Epithelial cell of proximal tubule (primary cell): ENCODE measurements around the gene HIVEP1. TPM values are rescaled to one million over a fixed set of nuclear protein-coding genes. Genes with fewer than 3 reads are reported as not detected.
A peak's percentile ranks its signal among the peaks of the same experiment; 100 is the strongest.

Source experiments
- DNase-seq: peaks from one replicate; pipeline ENCODE4 v3.0.0-alpha.2; 2011; ENCODE audit warnings: low read depth
- H3K4me3 ChIP-seq: 2 replicates; pipeline ENCODE4 v1.5.1; 2011; ENCODE audit warnings: low read depth, mild to moderate bottlenecking, low read length
- CTCF ChIP-seq: conservative IDR thresholded peaks from 2 replicates; pipeline ENCODE4 v1.5.1; 2012; ENCODE audit warnings: low read depth, mild to moderate bottlenecking, low read length
- total RNA-seq: library from RNA; depleted of rRNA; stranded (reverse); fragments of >200 nt; gene quantifications from 2 replicates; pipeline ENCODE4 v1.2.3, GENCODE V29; 2015

Gene HIVEP1
- total RNA-seq, 1 donor from 2014 or later: 14.2 TPM

DNA sequence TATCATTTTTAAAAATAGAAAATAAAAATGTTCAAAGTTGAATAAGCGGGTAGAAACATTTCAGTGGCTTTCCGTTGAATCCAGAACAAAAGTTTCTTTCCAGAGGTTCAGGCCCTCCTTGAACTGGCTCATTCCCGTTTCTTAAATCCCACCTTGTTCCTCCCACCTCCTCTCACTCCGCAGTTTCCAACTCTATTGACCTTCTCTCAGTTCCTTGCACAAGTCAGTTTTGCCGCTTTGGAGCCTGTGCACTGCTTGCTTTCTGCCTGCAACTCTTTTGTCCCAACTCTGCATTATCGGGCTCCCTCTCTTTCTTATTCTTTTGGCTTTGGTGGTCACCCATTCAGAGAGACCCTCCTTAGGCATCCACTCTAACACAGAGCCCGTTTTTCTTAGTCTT, 178.1 kb downstream of the HIVEP1 start:
- TF ChIP-seq CTCF: no peak
- no peak for DNase-seq
- H3K4me3 ChIP-seq: no peak overlapping the region

- TF ChIP-seq CTCF: no peak
- H3K4me3 ChIP-seq: no peak overlapping the region
- DNase-seq: no peak
Measured at GRCh38 chr6:12196326-12196936, 184.3 kb downstream of the HIVEP1 start.

DNA sequence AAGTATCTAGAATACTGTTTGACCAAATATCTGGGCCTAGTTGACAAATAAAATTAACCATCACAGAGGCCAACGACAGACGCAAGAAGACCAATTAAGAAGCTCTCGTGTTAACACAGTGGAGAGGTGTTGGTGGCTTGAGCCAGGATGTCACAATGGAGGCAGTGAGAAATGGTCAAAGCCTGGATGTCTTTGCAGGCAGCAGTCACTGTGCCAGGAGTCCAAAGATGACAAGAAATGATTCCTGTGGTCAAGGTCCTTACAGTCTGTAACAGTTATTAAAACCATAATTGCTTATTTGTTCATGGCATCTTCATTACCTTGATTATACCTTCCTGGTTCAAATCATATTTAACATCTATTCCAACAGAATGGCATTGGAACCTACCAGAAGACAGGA, 186.7 kb downstream of the HIVEP1 start:
- DNase-seq: no peak
- no peak for TF ChIP-seq CTCF
- no peak overlapping the region for H3K4me3 ChIP-seq

DNA sequence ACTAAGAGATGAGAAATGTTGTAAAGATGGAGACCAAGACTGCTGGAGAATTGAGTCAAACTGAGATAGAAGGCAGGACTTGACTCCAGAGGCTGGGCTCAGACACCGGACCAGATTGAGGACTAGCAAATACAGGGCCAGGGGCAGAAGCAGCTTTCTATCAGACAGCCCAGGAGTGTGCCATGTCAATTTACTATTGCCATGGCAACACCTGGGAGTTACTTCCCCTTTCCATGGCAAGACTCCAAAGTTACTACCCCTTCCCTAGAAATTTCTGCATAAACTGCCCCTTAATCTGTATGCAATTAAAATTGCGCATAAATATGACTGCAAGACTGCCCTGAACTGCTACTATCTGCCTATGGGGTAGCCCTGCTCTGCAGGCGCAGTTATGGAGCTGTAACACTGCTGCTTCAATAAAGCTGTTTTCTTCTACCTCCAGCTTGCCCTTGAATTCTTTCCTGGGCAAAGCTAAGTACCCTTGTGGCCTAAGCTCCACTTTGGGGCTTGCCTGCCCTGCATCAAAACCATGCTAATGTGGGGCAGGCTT, 188.0 kb downstream of the HIVEP1 start:
- no peak for TF ChIP-seq CTCF
- no peak for DNase-seq
- H3K4me3 ChIP-seq: no peak overlapping the region

GRCh38 chr6:12200761-12201160, 188.6 kb downstream of the HIVEP1 start:
- no peak overlapping the region for H3K4me3 ChIP-seq
- no peak for DNase-seq
- TF ChIP-seq CTCF: no peak

- H3K4me3 ChIP-seq: no peak overlapping the region
- TF ChIP-seq CTCF: no peak
- DNase-seq: peak; percentile 91
Measured at GRCh38 chr6:12203001-12203400, 190.9 kb downstream of the HIVEP1 start.

DNA sequence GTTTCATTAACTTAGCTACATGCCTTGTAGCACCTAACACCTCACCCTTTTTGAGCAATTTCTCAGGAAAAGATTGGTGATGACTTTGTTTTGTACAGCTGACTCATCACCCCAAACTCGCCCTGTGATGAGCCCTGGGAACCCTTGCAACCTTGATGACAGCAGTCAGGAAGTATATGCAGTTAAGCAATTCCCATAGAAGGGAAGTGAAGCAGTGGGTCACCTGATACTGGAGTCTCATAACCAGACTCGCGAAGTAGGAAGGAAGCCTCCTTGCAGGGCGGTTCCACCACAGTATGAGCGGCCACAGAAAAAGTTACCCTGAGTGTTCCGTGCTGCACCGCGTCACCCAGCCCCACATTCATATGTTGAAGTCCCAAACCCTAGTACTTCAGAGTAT, 196.1 kb downstream of the HIVEP1 start:
- DNase-seq: no peak
- no peak overlapping the region for H3K4me3 ChIP-seq
- no peak for TF ChIP-seq CTCF
